IMR-90 (cell line): ENCODE results near the gene FRYL. TPM values are rescaled to one million over a fixed set of nuclear protein-coding genes. Genes with fewer than 3 reads are reported as not detected.

ENCODE experiments used
- ATAC-seq: fragments of 200-7000 bp; cut with Tn5 transposase; 2 replicates; pipeline ENCODE4 v1.9.1; 2020; ENCODE audit warnings: low read depth, mild to moderate bottlenecking, moderate library complexity
- BruUV-seq: library from RNA; stranded (reverse); fragments of 400-500 nt; replicated peaks from 2 replicates; lab custom pipeline; 2021; lab: Mats Ljungman, UMichigan
- CTCF ChIA-PET: fragments of 300-600 bp; formaldehyde crosslinking; extraction: SDS; loops from one replicate; lab custom pipeline; 2021; ENCODE audit warnings: antibody characterized with exemption; lab: Yijun Ruan, JAX
- POLR2A ChIA-PET: fragments of 300-600 bp; sonication (Branson Sonifier 250); formaldehyde crosslinking; loops from one replicate; lab custom pipeline; 2022; ENCODE audit warnings: antibody characterized with exemption; ENCODE audit not compliant: unreplicated experiment; lab: Charles Lee
- DNase-seq: peaks from one replicate; pipeline ENCODE4 v3.0.0; 2013
- H2AFZ ChIP-seq: replicated peaks from 2 replicates; pipeline ENCODE3; 2013; ENCODE audit warnings: low read length, mild to moderate bottlenecking; ENCODE audit not compliant: poor library complexity
- H2AK5ac ChIP-seq: 2 replicates; pipeline ENCODE4 v1.6.1; 2013; ENCODE audit warnings: low read depth, low read length, inconsistent platforms
- H2AK9ac ChIP-seq: replicated peaks from 2 replicates; pipeline ENCODE3; 2013; ENCODE audit warnings: mild to moderate bottlenecking, low read depth, low read length, moderate library complexity; ENCODE audit not compliant: poor library complexity
- H2BK120ac ChIP-seq: 2 replicates; pipeline ENCODE4 v1.6.1; 2013; ENCODE audit warnings: low read depth, low read length, inconsistent platforms
- H2BK15ac ChIP-seq: 3 replicates; pipeline ENCODE4 v1.6.1; 2013; ENCODE audit warnings: low read depth, low read length, inconsistent platforms
- H2BK20ac ChIP-seq: 2 replicates; pipeline ENCODE4 v1.6.1; 2013; ENCODE audit warnings: low read depth, mild to moderate bottlenecking, inconsistent platforms, low read length, moderate library complexity
- H2BK5ac ChIP-seq: 2 replicates; pipeline ENCODE4 v1.6.1; 2013; ENCODE audit warnings: mild to moderate bottlenecking, low read depth, low read length, inconsistent platforms; ENCODE audit not compliant: poor library complexity, severe bottlenecking
- H3K14ac ChIP-seq: replicated peaks from 2 replicates; pipeline ENCODE4 v1.6.1; 2013; ENCODE audit warnings: low read depth, low read length, inconsistent platforms
- H3K18ac ChIP-seq: 2 replicates; pipeline ENCODE4 v1.6.1; 2013; ENCODE audit warnings: low read depth, low read length, control low read depth
- H3K23ac ChIP-seq: 2 replicates; pipeline ENCODE4 v1.6.1; 2013; ENCODE audit warnings: low read depth, low read length, inconsistent platforms
- H3K27ac ChIP-seq: 2 replicates; pipeline ENCODE4 v1.5.1; 2013; ENCODE audit warnings: mild to moderate bottlenecking, control low read depth, low read length; ENCODE audit not compliant: insufficient read depth
- H3K27me3 ChIP-seq: 2 replicates; pipeline ENCODE4 v1.6.1; 2013; ENCODE audit warnings: low read length; ENCODE audit not compliant: control insufficient read depth, insufficient read depth
- H3K36me3 ChIP-seq: 2 replicates; pipeline ENCODE4 v1.6.1; 2013; ENCODE audit warnings: low read length, mixed read lengths; ENCODE audit not compliant: control insufficient read depth, insufficient read depth
- H3K4ac ChIP-seq: 2 replicates; pipeline ENCODE4 v1.6.1; 2013; ENCODE audit warnings: low read depth, low read length, inconsistent platforms
- H3K4me1 ChIP-seq: 2 replicates; pipeline ENCODE4 v1.6.1; 2013; ENCODE audit warnings: low read length, mixed read lengths; ENCODE audit not compliant: control insufficient read depth, insufficient read depth
- H3K4me2 ChIP-seq: 2 replicates; pipeline ENCODE4 v1.6.1; 2013; ENCODE audit warnings: low read depth, mild to moderate bottlenecking, control low read depth, low read length, moderate library complexity
- H3K4me3 ChIP-seq: 2 replicates; pipeline ENCODE4 v1.5.1; 2013; ENCODE audit warnings: low read depth, mild to moderate bottlenecking, control low read depth, low read length, moderate library complexity; ENCODE audit not compliant: insufficient read depth
- H3K56ac ChIP-seq: 2 replicates; pipeline ENCODE4 v1.6.1; 2013; ENCODE audit warnings: low read length, inconsistent platforms; ENCODE audit not compliant: insufficient read depth; ENCODE audit errors: extremely low read depth
- H3K79me1 ChIP-seq, 2 experiments: 2 replicates each; pipeline ENCODE4 v1.6.1; 2013; ENCODE audit warnings: low read length in 2 of 2, inconsistent platforms in 1 of 2, low read depth in 1 of 2
- H3K9ac ChIP-seq: 2 replicates; pipeline ENCODE4 v1.6.1; 2013; ENCODE audit warnings: low read depth, low read length, control low read depth
- H3K9me1 ChIP-seq: 2 replicates; pipeline ENCODE4 v1.6.1; 2013; ENCODE audit warnings: low read length, inconsistent platforms; ENCODE audit not compliant: insufficient read depth
- H3K9me3 ChIP-seq: 2 replicates; pipeline ENCODE4 v1.6.1; 2013; ENCODE audit warnings: low read length; ENCODE audit not compliant: control insufficient read depth, insufficient read depth
- H4K20me1 ChIP-seq: 2 replicates; pipeline ENCODE4 v1.6.1; 2013; ENCODE audit warnings: low read length, inconsistent platforms; ENCODE audit not compliant: insufficient read depth
- H4K5ac ChIP-seq: 2 replicates; pipeline ENCODE4 v1.6.1; 2013; ENCODE audit warnings: mild to moderate bottlenecking, low read depth, low read length, control low read depth
- H4K8ac ChIP-seq, 2 experiments: 2 replicates each; pipeline ENCODE4 v1.6.1; 2013; ENCODE audit warnings: low read depth in 2 of 2, low read length in 2 of 2, control low read depth in 1 of 2, inconsistent platforms in 1 of 2
- H4K91ac ChIP-seq: 2 replicates; pipeline ENCODE4 v1.6.1; 2013; ENCODE audit warnings: low read depth, low read length, inconsistent platforms; ENCODE audit not compliant: insufficient read depth
- BHLHE40 ChIP-seq: fragments of 150-350 bp; IDR thresholded peaks from 2 replicates; pipeline ENCODE4 v1.6.1; 2016; ENCODE audit warnings: mild to moderate bottlenecking, low read depth, low read length
- CHD1 ChIP-seq: IDR thresholded peaks from 2 replicates; pipeline ENCODE4 v1.6.1; 2012; ENCODE audit warnings: low read depth, low read length, improper control_type of control experiment
- CTCF ChIP-seq: conservative IDR thresholded peaks from 2 replicates; pipeline ENCODE4 v1.5.1; 2012; ENCODE audit warnings: mild to moderate bottlenecking, low read depth, low read length, improper control_type of control experiment
- FOS ChIP-seq: fragments of 150-350 bp; IDR thresholded peaks from 2 replicates; pipeline ENCODE4 v1.6.1; 2016; ENCODE audit warnings: low read depth, low read length
- MAZ ChIP-seq: IDR thresholded peaks from 2 replicates; pipeline ENCODE4 v1.6.1; 2012; ENCODE audit warnings: low read depth, mild to moderate bottlenecking, low read length, improper control_type of control experiment, moderate library complexity, borderline replicate concordance
- MXI1 ChIP-seq: IDR thresholded peaks from 2 replicates; pipeline ENCODE4 v1.6.1; 2012; ENCODE audit warnings: low read depth, mild to moderate bottlenecking, low read length, moderate library complexity, borderline replicate concordance
- NFE2L2 ChIP-seq: fragments of 150-350 bp; IDR thresholded peaks from 2 replicates; pipeline ENCODE4 v1.6.1; 2016; ENCODE audit warnings: low read depth, mild to moderate bottlenecking, low read length
- POLR2A ChIP-seq: IDR thresholded peaks from 2 replicates; pipeline ENCODE4 v1.6.1; 2012; ENCODE audit warnings: mild to moderate bottlenecking, low read depth, low read length
- RAD21 ChIP-seq: IDR thresholded peaks from 2 replicates; pipeline ENCODE4 v1.6.1; 2012; ENCODE audit warnings: low read length, improper control_type of control experiment
- RFX5 ChIP-seq: IDR thresholded peaks from 2 replicates; pipeline ENCODE4 v1.8.0; 2012; ENCODE audit warnings: low read depth, mild to moderate bottlenecking, low read length, moderate library complexity
- SMC3 ChIP-seq: fragments of 150-350 bp; IDR thresholded peaks from 2 replicates; pipeline ENCODE4 v1.6.1; 2016; ENCODE audit warnings: low read depth, mild to moderate bottlenecking, antibody characterized with exemption, low read length, moderate library complexity
- WGBS, 2 experiments: methylation state at CpG; one replicate each; pipeline versions ENCODE4 v1.1.5 to v1.1.7; 2013; ENCODE audit warnings: missing lambda C conversion rate in 2 of 2; ENCODE audit not compliant: insufficient read length in 1 of 2; ENCODE audit errors: extremely low coverage in 2 of 2; 5-methylcytosine and 5-hydroxymethylcytosine counted together
- dilution Hi-C: fragments of 300-500 bp; cut with HindIII; formaldehyde crosslinking; loops from one replicate; pipeline ENCODE4 v1.14.3; 2018; ENCODE audit warnings: low sequenced_read_pairs; ENCODE audit not compliant: unreplicated experiment
- in situ Hi-C: fragments of 300-500 bp; cut with MboI; formaldehyde crosslinking; loops from 3 replicates; pipeline ENCODE4 v1.14.3; 2019; ENCODE audit warnings: low sequenced_read_pairs, inconsistent platforms, mixed read lengths
- intact Hi-C: fragments of 100-400 bp; cut with micrococcal nuclease; formaldehyde crosslinking; loops from 2 replicates; pipeline ENCODE4 v1.10.0; 2022
- polyA plus RNA-seq, 3 experiments: library from polyadenylated mRNA; depleted of rRNA; stranded (reverse); fragments of >200 nt; gene quantifications; 2 replicates each; pipeline ENCODE4 v1.2.3, GENCODE V29; 2012; ENCODE audit warnings: low replicate concordance in 1 of 3
- total RNA-seq: library from RNA; depleted of rRNA; stranded (reverse); fragments of >200 nt; gene quantifications from 2 replicates; pipeline ENCODE4 v1.2.3, GENCODE V29; 2012
- TF ChIP-seq, protein P1 (sequence below): fragments of 150-350 bp; IDR thresholded peaks from 2 replicates; pipeline ENCODE4 v1.6.1; 2017; ENCODE audit warnings: mild to moderate bottlenecking, antibody characterized with exemption, low read length, low read depth

Gene FRYL
- total and polyA plus RNA-seq, 2 of the 4 experiments (the other 2 are of a cell fraction): 9.9 to 77.4 TPM

DNA sequence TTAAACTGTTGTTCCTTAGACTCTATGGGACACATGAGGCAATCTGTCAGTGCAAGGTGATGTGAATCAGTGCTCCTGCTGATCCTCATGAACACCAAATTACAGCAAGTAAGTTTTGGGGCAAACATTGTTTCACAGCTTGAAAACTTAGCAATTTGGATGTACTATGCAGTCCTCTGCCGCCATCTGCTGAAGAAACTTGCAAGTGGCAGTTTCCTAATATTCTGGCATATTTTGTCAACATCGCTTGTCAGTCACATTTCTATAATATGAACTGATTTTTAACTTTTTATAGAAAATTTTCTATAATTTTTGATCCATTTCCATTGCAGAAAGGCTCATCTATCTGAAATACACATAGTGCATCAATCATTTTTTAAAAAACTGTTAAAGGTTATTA is 233.7 kb downstream of the FRYL start:
- H3K4me2 ChIP-seq: no peak overlapping the region
- no peak overlapping the region for H3K9ac ChIP-seq
- peaks cover 26% of the 10 kb centered on the region for H3K36me3 ChIP-seq
- no peak overlapping the region for H3K27ac ChIP-seq
- peak; percentile 61; the same call in 1 of the 2 replicates for ATAC-seq
- no peaks in the 10 kb centered on the region for H3K9me3 ChIP-seq
- no peak overlapping the region for H3K23ac ChIP-seq
- CTCF ChIA-PET: interaction anchor here (0.6 to 2.5 kb wide), 9 partner anchors 9 to 418 kb away, joined by 3 to 8 read pairs (median 4); no protein-coding TSS in a partner anchor
- no peak overlapping the region for H2AK5ac ChIP-seq
- H2BK5ac ChIP-seq: no peak overlapping the region
- POLR2A ChIA-PET: no interaction called here
- no peak overlapping the region for H3K56ac ChIP-seq
- dilution Hi-C loops (no loop called here), intact Hi-C loops (loop anchor here (1.0 to 5.0 kb wide), 5 partner anchors 101 to 419 kb away; no protein-coding TSS in a partner anchor), in situ Hi-C loops (loop anchor here (5.0 to 10.0 kb wide), 2 partner anchors 229 to 412 kb away; partner anchors contain the start of gene TXK)
- BruUV-seq: no TSS peak
- TF ChIP-seq, protein P1, sequence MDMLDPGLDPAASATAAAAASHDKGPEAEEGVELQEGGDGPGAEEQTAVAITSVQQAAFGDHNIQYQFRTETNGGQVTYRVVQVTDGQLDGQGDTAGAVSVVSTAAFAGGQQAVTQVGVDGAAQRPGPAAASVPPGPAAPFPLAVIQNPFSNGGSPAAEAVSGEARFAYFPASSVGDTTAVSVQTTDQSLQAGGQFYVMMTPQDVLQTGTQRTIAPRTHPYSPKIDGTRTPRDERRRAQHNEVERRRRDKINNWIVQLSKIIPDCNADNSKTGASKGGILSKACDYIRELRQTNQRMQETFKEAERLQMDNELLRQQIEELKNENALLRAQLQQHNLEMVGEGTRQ: no peak
- TF ChIP-seq CTCF: peak; percentile 75
- no peak for TF ChIP-seq POLR2A
- TF ChIP-seq RFX5: no peak
- no peak for TF ChIP-seq CHD1
- peak; percentile 57 for TF ChIP-seq SMC3
- TF ChIP-seq FOS: no peak
- TF ChIP-seq BHLHE40: no peak
- no peak for TF ChIP-seq MAZ
- no peak for TF ChIP-seq NFE2L2
- TF ChIP-seq MXI1: no peak
- TF ChIP-seq RAD21: peak; percentile 75
- no peak overlapping the region for H2AFZ ChIP-seq
- no peak overlapping the region for H2BK15ac ChIP-seq
- DNase-seq: peak; percentile 52
- H3K18ac ChIP-seq: no peak overlapping the region
- no peak overlapping the region for H3K4me3 ChIP-seq
- no peaks in the 10 kb centered on the region for H4K20me1 ChIP-seq
- no peak overlapping the region for H2BK20ac ChIP-seq
- no peaks in the 10 kb centered on the region for H3K4me1 ChIP-seq
- H4K91ac ChIP-seq: no peak overlapping the region
- H2BK120ac ChIP-seq: no peak overlapping the region
- H2AK9ac ChIP-seq: no peak overlapping the region
- H3K9me1 ChIP-seq: no peaks in the 10 kb centered on the region
- no CpG with 5 or more reads among the region's 2 CpGs for WGBS, 2 experiments
- H3K14ac ChIP-seq: no peak overlapping the region
- H4K8ac ChIP-seq: no peak overlapping the region
- H4K5ac ChIP-seq: no peak overlapping the region
- no peaks in the 10 kb centered on the region for H3K79me1 ChIP-seq
- H3K4ac ChIP-seq: no peak overlapping the region
- no peaks in the 10 kb centered on the region for H3K27me3 ChIP-seq
